Left ventricle myocardium inferior (tissue), 1 donor: ENCODE data around the gene TPH2. TPM values are rescaled to one million over a fixed set of nuclear protein-coding genes. Genes with fewer than 3 reads are reported as not detected.

ENCODE experiments used
- DNase-seq: peaks from one replicate; pipeline ENCODE4 v3.0.0-alpha.2; 2020
- H3K27ac ChIP-seq: fragments of 200-600 bp; replicated peaks from 2 replicates; pipeline ENCODE4 v1.8.0; 2021
- H3K27me3 ChIP-seq: fragments of 200-600 bp; 2 replicates; pipeline ENCODE4 v1.8.0; 2021; ENCODE audit warnings: low read depth
- H3K36me3 ChIP-seq: fragments of 200-600 bp; 2 replicates; pipeline ENCODE4 v1.8.0; 2021
- H3K4me1 ChIP-seq: fragments of 200-600 bp; 2 replicates; pipeline ENCODE4 v1.8.0; 2021
- H3K4me3 ChIP-seq: fragments of 200-600 bp; 2 replicates; pipeline ENCODE4 v1.8.0; 2021; ENCODE audit warnings: mild to moderate bottlenecking, moderate library complexity
- H3K9me3 ChIP-seq: fragments of 200-600 bp; replicated peaks from 2 replicates; pipeline ENCODE4 v1.8.0; 2021
- intact Hi-C: fragments of 100-400 bp; cut with micrococcal nuclease; formaldehyde crosslinking; loops from one replicate; pipeline ENCODE4 v1.11.0; 2022
- total RNA-seq: library from RNA; stranded (reverse); fragmentation: NEBNext Ultra II Directional; extraction: Animal tissue kit (Norgen Biotek cat#: 25700); gene quantifications from one replicate; pipeline ENCODE4 v1.2.1, GENCODE V29; 2021
- TF ChIP-seq, protein P1 (sequence below): fragments of 200-600 bp; IDR thresholded peaks from 2 replicates; pipeline ENCODE4 v1.8.0; 2021; ENCODE audit warnings: antibody characterized with exemption, mild to moderate bottlenecking, borderline replicate concordance
- donor health status: DM: no; HTN: yes; CAD: no; lungs with severe emphysema.

The TPH2 gene
- total RNA-seq, 1 donor from 2014 or later, result not detected

- no peak for DNase-seq
- TF ChIP-seq, protein P1, sequence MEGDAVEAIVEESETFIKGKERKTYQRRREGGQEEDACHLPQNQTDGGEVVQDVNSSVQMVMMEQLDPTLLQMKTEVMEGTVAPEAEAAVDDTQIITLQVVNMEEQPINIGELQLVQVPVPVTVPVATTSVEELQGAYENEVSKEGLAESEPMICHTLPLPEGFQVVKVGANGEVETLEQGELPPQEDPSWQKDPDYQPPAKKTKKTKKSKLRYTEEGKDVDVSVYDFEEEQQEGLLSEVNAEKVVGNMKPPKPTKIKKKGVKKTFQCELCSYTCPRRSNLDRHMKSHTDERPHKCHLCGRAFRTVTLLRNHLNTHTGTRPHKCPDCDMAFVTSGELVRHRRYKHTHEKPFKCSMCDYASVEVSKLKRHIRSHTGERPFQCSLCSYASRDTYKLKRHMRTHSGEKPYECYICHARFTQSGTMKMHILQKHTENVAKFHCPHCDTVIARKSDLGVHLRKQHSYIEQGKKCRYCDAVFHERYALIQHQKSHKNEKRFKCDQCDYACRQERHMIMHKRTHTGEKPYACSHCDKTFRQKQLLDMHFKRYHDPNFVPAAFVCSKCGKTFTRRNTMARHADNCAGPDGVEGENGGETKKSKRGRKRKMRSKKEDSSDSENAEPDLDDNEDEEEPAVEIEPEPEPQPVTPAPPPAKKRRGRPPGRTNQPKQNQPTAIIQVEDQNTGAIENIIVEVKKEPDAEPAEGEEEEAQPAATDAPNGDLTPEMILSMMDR, result no peak
- Histone ChIP-seq H3K27me3 (peaks cover 14% of the 10 kb centered on the region), H3K27ac (no peak overlapping the region), H3K4me1 (no peaks in the 10 kb centered on the region), H3K9me3 (no peaks in the 10 kb centered on the region), H3K4me3 (no peak overlapping the region), H3K36me3 (no peaks in the 10 kb centered on the region)
- intact Hi-C loops, result no loop called here
Observed at GRCh38 chr12:71958056-71958455, 19.4 kb downstream of the TPH2 start.

GRCh38 chr12:71958457-71958856 is 19.8 kb downstream of the TPH2 start:
- H3K27me3 ChIP-seq, result peaks cover 14% of the 10 kb centered on the region
- no peak overlapping the region for H3K27ac ChIP-seq
- intact Hi-C loops, result no loop called here
- no peak for DNase-seq
- TF ChIP-seq, protein P1, result no peak
- no peaks in the 10 kb centered on the region for H3K9me3 ChIP-seq
- H3K4me1 ChIP-seq, result no peaks in the 10 kb centered on the region
- H3K36me3 ChIP-seq, result no peaks in the 10 kb centered on the region
- H3K4me3 ChIP-seq, result no peak overlapping the region

GRCh38 chr12:71958993-71959578 is 20.4 kb downstream of the TPH2 start:
- no peak overlapping the region for H3K4me3 ChIP-seq
- no peaks in the 10 kb centered on the region for H3K36me3 ChIP-seq
- H3K9me3 ChIP-seq, result no peaks in the 10 kb centered on the region
- H3K4me1 ChIP-seq, result no peaks in the 10 kb centered on the region
- TF ChIP-seq, protein P1, result no peak
- H3K27me3 ChIP-seq, result peaks cover 14% of the 10 kb centered on the region
- no peak for DNase-seq
- intact Hi-C loops, result no loop called here
- H3K27ac ChIP-seq, result no peak overlapping the region

- Histone ChIP-seq H3K27me3 (peaks cover 30% of the 10 kb centered on the region), H3K27ac (no peak overlapping the region), H3K4me1 (no peaks in the 10 kb centered on the region), H3K4me3 (no peak overlapping the region), H3K36me3 (no peaks in the 10 kb centered on the region), H3K9me3 (no peaks in the 10 kb centered on the region)
- TF ChIP-seq, protein P1, result no peak
- intact Hi-C loops, result no loop called here
- DNase-seq, result no peak
Observed at GRCh38 chr12:71967211-71967610, 28.6 kb downstream of the TPH2 start.

GRCh38 chr12:71969330-71969729 is 30.7 kb downstream of the TPH2 start:
- H3K36me3 ChIP-seq, result no peaks in the 10 kb centered on the region
- no peaks in the 10 kb centered on the region for H3K4me1 ChIP-seq
- no peak for DNase-seq
- TF ChIP-seq, protein P1, result no peak
- intact Hi-C loops, result no loop called here
- H3K27ac ChIP-seq, result no peak overlapping the region
- H3K4me3 ChIP-seq, result no peak overlapping the region
- peaks cover 29% of the 10 kb centered on the region for H3K27me3 ChIP-seq
- no peaks in the 10 kb centered on the region for H3K9me3 ChIP-seq

DNA sequence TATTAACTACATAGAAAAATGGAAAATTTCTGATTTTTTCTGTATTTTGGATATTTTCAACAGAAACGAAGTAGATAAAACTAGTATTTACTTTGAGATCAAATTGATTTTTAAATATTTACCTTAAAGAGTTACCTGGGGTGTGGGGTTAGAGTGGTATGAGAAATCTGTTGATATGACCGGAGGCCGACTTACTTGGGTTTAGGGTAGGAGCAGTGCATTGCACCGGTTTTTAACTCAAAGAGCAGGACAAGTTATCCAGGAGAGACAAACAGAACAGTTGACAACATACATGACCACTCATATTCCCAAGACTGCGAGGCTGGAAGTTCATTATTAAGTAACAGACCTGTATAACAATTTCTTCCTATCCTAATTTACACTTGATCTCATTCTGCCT is 31.4 kb downstream of the TPH2 start:
- TF ChIP-seq, protein P1, result no peak
- no peak for DNase-seq
- no peak overlapping the region for H3K4me3 ChIP-seq
- H3K36me3 ChIP-seq, result no peaks in the 10 kb centered on the region
- no peaks in the 10 kb centered on the region for H3K4me1 ChIP-seq
- intact Hi-C loops, result no loop called here
- H3K27me3 ChIP-seq, result peaks cover 22% of the 10 kb centered on the region
- no peaks in the 10 kb centered on the region for H3K9me3 ChIP-seq
- H3K27ac ChIP-seq, result no peak overlapping the region
